Retinal pigment epithelial cell (primary cell): ENCODE data around the gene HMOX2.

ENCODE experiments used
- DNase-seq: peaks from one replicate; pipeline ENCODE4 v3.0.0-alpha.2; 2010; ENCODE audit warnings: low read depth
- H3K4me3 ChIP-seq: 2 replicates; pipeline ENCODE4 v1.5.1; 2011; ENCODE audit warnings: mild to moderate bottlenecking, low read length, control low read depth, moderate library complexity
- TF ChIP-seq, protein P1 (sequence below): conservative IDR thresholded peaks from 2 replicates; pipeline ENCODE4 v1.5.1; 2011; ENCODE audit warnings: low read depth, low read length, control low read depth, inconsistent platforms

HMOX2 gene

DNA sequence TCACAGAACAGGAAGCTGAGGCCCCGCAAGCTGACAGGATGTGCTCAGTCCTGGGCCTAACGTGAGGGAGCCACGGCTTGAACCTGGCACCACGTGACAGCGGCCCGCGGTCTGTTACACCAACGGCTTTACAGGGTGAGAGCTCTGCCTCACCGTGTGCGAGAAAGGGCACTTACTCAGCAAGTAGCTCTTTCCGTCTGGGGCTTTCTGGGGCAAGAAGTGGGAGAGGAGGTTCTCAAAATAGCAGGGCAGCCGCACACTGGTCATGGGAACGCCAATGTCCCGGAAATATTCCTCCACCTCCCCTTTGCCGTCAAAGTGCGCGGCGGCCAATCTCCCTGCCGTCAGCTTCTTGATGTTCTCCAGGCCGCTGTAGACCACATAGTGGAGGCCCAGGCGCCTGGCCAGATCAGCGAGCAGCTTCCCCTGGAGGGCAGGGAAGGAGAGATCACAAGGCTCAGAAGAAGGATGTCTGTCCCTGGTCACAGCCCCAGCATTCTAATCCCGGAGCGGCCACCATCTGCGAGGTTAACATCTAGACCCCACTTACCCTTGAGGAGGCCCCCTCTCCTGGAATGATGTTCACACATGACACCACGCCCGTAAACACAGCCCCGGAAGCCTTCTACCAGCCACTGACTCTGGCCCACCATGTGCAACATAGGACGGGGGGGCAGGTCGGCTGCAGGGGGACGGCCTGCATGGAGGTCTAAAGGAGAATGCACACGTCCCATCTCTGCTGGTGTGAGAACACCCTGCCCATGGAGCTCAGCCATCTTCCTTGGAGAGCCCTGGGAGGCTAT, 10.0 kb upstream of the HMOX2 start:
- no peak for DNase-seq
- no peak overlapping the region for H3K4me3 ChIP-seq
- TF ChIP-seq, protein P1, sequence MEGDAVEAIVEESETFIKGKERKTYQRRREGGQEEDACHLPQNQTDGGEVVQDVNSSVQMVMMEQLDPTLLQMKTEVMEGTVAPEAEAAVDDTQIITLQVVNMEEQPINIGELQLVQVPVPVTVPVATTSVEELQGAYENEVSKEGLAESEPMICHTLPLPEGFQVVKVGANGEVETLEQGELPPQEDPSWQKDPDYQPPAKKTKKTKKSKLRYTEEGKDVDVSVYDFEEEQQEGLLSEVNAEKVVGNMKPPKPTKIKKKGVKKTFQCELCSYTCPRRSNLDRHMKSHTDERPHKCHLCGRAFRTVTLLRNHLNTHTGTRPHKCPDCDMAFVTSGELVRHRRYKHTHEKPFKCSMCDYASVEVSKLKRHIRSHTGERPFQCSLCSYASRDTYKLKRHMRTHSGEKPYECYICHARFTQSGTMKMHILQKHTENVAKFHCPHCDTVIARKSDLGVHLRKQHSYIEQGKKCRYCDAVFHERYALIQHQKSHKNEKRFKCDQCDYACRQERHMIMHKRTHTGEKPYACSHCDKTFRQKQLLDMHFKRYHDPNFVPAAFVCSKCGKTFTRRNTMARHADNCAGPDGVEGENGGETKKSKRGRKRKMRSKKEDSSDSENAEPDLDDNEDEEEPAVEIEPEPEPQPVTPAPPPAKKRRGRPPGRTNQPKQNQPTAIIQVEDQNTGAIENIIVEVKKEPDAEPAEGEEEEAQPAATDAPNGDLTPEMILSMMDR, result no peak

DNA sequence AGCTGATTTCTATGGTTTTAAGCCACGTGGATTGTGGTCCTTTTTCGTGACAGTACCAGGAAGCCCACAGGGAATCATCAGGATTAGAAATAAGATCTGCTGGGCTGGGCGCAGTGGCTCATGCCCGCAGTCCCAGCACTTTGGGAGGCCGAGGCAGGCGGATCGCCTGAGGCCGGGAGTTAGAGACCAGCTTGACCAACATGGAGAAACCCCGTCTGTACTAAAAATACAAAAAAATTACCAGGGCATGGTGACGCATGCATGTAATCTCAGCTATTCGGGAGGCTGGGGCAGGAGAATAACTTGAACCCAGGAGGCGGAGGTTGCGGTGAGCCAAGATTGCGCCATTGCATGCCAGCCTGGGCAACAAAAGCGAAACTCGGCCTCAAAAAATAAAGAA, 8.3 kb upstream of the HMOX2 start:
- H3K4me3 ChIP-seq, result no peak overlapping the region
- no peak for DNase-seq
- TF ChIP-seq, protein P1, result no peak

DNA sequence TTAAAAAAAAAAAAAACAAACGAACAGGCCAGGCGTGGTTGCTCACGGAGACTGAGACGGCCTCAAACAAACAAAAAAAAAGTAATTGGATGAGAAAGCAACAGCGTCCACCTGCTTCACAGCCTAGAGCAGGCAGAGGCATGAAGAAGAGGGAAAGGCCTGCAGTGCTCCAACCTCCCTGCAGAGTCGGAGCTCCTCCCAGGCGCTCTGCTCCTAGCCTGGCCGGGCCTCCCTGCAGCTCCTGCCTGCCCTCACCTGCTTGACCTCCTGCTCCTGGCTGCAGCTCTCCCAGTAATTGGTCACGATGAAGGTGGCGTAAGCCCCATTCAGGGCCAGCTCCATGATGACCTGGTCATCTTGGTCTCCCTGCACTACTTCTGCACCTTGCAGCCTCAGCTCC, 7.2 kb upstream of the HMOX2 start:
- no peak for DNase-seq
- no peak overlapping the region for H3K4me3 ChIP-seq
- TF ChIP-seq, protein P1, result no peak

GRCh38 chr16:4471869-4472268, 4.3 kb upstream of the HMOX2 start:
- no peak for DNase-seq
- no peak overlapping the region for H3K4me3 ChIP-seq
- TF ChIP-seq, protein P1, result no peak

- TF ChIP-seq, protein P1, result no peak
- no peak for DNase-seq
These were observed 3.3 kb upstream of the HMOX2 start for GRCh38 chr16:4472880-4473279.

DNA sequence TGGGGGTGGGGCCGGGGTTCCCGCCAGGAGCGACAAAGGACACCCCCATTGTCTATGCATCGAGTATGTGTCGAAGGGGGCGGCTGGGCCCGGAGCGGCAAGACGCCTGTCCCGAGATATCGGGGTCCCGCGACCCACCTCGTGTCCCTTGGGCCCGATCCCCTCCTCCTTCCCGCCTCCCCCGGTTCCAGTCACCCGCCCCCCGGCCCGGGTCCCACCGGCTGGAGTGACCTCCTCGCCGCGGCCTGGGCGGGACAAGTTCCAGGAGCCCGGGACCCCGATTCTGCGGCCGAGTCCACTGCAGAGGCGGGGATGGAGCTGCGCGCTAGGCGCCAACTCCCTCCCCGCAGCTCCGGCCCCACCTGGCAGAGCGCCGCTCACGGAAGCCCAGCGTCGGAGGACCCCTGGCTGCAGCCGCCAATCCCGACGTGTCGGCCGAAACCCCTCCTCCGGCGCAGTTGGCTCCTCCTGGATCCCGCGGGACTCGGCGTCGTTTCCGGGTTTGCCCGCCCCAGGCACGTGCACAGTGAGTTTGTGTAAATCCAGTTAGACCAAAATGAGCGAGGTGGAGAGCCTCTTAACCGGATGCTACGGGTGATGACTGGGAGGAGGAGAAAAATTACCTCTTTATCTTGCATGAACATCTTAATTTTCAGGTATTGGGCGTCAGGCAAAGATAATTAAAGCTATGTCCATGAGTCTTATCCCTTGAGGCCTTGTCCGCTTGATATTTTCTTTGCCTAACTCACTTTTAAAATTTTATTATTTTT, 1.8 kb upstream of the HMOX2 start, which contains the start of gene NMRAL1:
Gene NMRAL1, minus strand, starts transcription at position 434 of the 770 bp plus-strand sequence. CDS start 493 bp downstream, outside the sequence.
- peak; percentile 66 for DNase-seq
- TF ChIP-seq, protein P1, result no peak
- peak within 1 kb of the TSS; percentile 70 for H3K4me3 ChIP-seq

More at GRCh38 chr16:4472880-4473279, 3.3 kb upstream of the HMOX2 start:
- no peak overlapping the region for H3K4me3 ChIP-seq
